KMS-11 (cell line): ENCODE measurements around the gene IQCE.

Experiments used
- H2AFZ ChIP-seq: fragments of 200-600 bp; sonication (generic); 2 replicates; pipeline ENCODE4 v1.6.1; 2016; ENCODE audit warnings: antibody characterized with exemption, mixed run types, low read depth
- H3K27ac ChIP-seq: fragments of 200-600 bp; sonication (generic); 2 replicates; pipeline ENCODE4 v1.6.1; 2016; ENCODE audit warnings: mild to moderate bottlenecking, mixed run types
- H3K27me3 ChIP-seq: fragments of 200-600 bp; sonication (generic); 2 replicates; pipeline ENCODE4 v1.6.1; 2017; ENCODE audit warnings: mild to moderate bottlenecking, low read depth, mixed run types, moderate library complexity; ENCODE audit not compliant: insufficient read depth
- H3K36me3 ChIP-seq: fragments of 200-600 bp; sonication (generic); 2 replicates; pipeline ENCODE4 v1.6.1; 2017; ENCODE audit warnings: mild to moderate bottlenecking, mixed run types; ENCODE audit not compliant: insufficient read depth
- H3K4me1 ChIP-seq: fragments of 200-600 bp; sonication (generic); 2 replicates; pipeline ENCODE4 v1.6.1; 2016; ENCODE audit warnings: mild to moderate bottlenecking, low read depth, mixed run types; ENCODE audit not compliant: poor library complexity, severe bottlenecking
- H3K4me2 ChIP-seq: fragments of 200-600 bp; sonication (generic); 2 replicates; pipeline ENCODE4 v1.7.0; 2016; ENCODE audit warnings: mild to moderate bottlenecking, mixed run types
- H3K4me3 ChIP-seq: fragments of 200-600 bp; sonication (generic); IDR thresholded peaks from 2 replicates; pipeline ENCODE4 v1.6.1; 2017; ENCODE audit warnings: low read depth, low read length, mixed read lengths; ENCODE audit not compliant: insufficient read depth
- H3K79me2 ChIP-seq: fragments of 200-600 bp; sonication (generic); 2 replicates; pipeline ENCODE4 v1.6.1; 2016; ENCODE audit warnings: low read depth, mixed run types; ENCODE audit not compliant: insufficient read depth
- H3K9ac ChIP-seq: fragments of 200-600 bp; sonication (generic); 2 replicates; pipeline ENCODE4 v1.6.1; 2016; ENCODE audit warnings: mild to moderate bottlenecking, mixed run types
- H4K20me1 ChIP-seq: fragments of 200-600 bp; sonication (generic); 2 replicates; pipeline ENCODE4 v1.6.1; 2016; ENCODE audit warnings: mild to moderate bottlenecking, mixed run types; ENCODE audit not compliant: insufficient read depth
- CTCF ChIP-seq: fragments of 200-600 bp; sonication (generic); conservative IDR thresholded peaks from 2 replicates; pipeline ENCODE4 v1.6.1; 2017; ENCODE audit warnings: low read depth, mild to moderate bottlenecking, antibody characterized with exemption, low read length, moderate library complexity, mixed read lengths

IQCE gene

GRCh38 chr7:2614631-2615330 lies 56.0 kb downstream of the IQCE start:
- Histone ChIP-seq H3K79me2 (no peaks in the 10 kb centered on the region), H3K9ac (no peak overlapping the region), H3K4me1 (no peaks in the 10 kb centered on the region), H3K27me3 (no peaks in the 10 kb centered on the region; the same call in 1 of the 2 replicates), H3K4me3 (no peak overlapping the region), H4K20me1 (no peaks in the 10 kb centered on the region), H3K4me2 (no peak overlapping the region), H2AFZ (no peak overlapping the region), H3K36me3 (no peaks in the 10 kb centered on the region), H3K27ac (no peak overlapping the region)
- no peak for TF ChIP-seq CTCF

GRCh38 chr7:2616387-2617324 lies 57.9 kb downstream of the IQCE start:
- Histone ChIP-seq H3K9ac (no peak overlapping the region), H2AFZ (no peak overlapping the region)

GRCh38 chr7:2617325-2617905 lies 58.6 kb downstream of the IQCE start:
- Histone ChIP-seq H2AFZ (no peak overlapping the region), H4K20me1 (no peaks in the 10 kb centered on the region), H3K9ac (no peak overlapping the region), H3K4me3 (no peak overlapping the region), H3K27ac (no peak overlapping the region), H3K4me2 (no peak overlapping the region), H3K79me2 (no peaks in the 10 kb centered on the region), H3K36me3 (no peaks in the 10 kb centered on the region), H3K27me3 (peaks cover 5% of the 10 kb centered on the region; the same call in 1 of the 2 replicates), H3K4me1 (no peaks in the 10 kb centered on the region)
- no peak for TF ChIP-seq CTCF

More at GRCh38 chr7:2616387-2617324, 57.9 kb downstream of the IQCE start:
- Histone ChIP-seq H3K27me3 (peaks cover 1% of the 10 kb centered on the region; the same call in 1 of the 2 replicates), H3K36me3 (no peaks in the 10 kb centered on the region), H4K20me1 (no peaks in the 10 kb centered on the region), H3K4me1 (no peaks in the 10 kb centered on the region), H3K4me2 (no peak overlapping the region), H3K79me2 (no peaks in the 10 kb centered on the region), H3K27ac (no peak overlapping the region), H3K4me3 (no peak overlapping the region)
- no peak for TF ChIP-seq CTCF

GRCh38 chr7:2619116-2619515 lies 60.3 kb downstream of the IQCE start:
- H3K27ac ChIP-seq, result no peak overlapping the region
- TF ChIP-seq CTCF, result no peak
- H3K9ac ChIP-seq, result no peak overlapping the region
- no peaks in the 10 kb centered on the region for H3K36me3 ChIP-seq
- H2AFZ ChIP-seq, result no peak overlapping the region
- no peaks in the 10 kb centered on the region for H4K20me1 ChIP-seq
- no peak overlapping the region for H3K4me2 ChIP-seq
- H3K27me3 ChIP-seq, result peaks cover 6% of the 10 kb centered on the region; the same call in 1 of the 2 replicates
- no peaks in the 10 kb centered on the region for H3K4me1 ChIP-seq
- H3K4me3 ChIP-seq, result no peak overlapping the region
- no peaks in the 10 kb centered on the region for H3K79me2 ChIP-seq
